HUDEP-2 (cell line): ENCODE data around the gene TNXB.
"Not testable (repeated sequence)": the region's sequence is repeated elsewhere in the genome, so short reads cannot be mapped to it uniquely, and the experiment has no call there.

Experiments
- DNase-seq, 76 experiments: peaks; one replicate each; lab custom pipeline; 2025; ENCODE audit not compliant: unreplicated experiment in 76 of 76; lab: John Stamatoyannopoulos, UW

Gene TNXB

GRCh38 chr6:32008616-32009015, 100.5 kb downstream of the TNXB start:
- DNase-seq, result not testable (repeated sequence)

- not testable (repeated sequence) for DNase-seq
Observed at GRCh38 chr6:32008037-32008436, 101.1 kb downstream of the TNXB start.

GRCh38 chr6:32007086-32007485, 102.1 kb downstream of the TNXB start:
- not testable (repeated sequence) for DNase-seq

- DNase-seq, result not testable (repeated sequence)
Observed at GRCh38 chr6:32005991-32006529, 103.1 kb downstream of the TNXB start.

- not testable (repeated sequence) for DNase-seq
Observed at GRCh38 chr6:32005538-32005880, 103.6 kb downstream of the TNXB start.

GRCh38 chr6:32004864-32005537, 104.1 kb downstream of the TNXB start:
- DNase-seq, result not testable (repeated sequence)

- DNase-seq, result not testable (repeated sequence)
Observed at GRCh38 chr6:32004393-32004792, 104.7 kb downstream of the TNXB start.

GRCh38 chr6:32003301-32003700, 105.8 kb downstream of the TNXB start:
- DNase-seq, result not testable (repeated sequence)

- DNase-seq, result not testable (repeated sequence)
Observed at GRCh38 chr6:32002546-32003268, 106.4 kb downstream of the TNXB start.

GRCh38 chr6:31996385-31996784, 112.8 kb downstream of the TNXB start:
- not testable (repeated sequence) for DNase-seq

GRCh38 chr6:31994421-31994820, 114.7 kb downstream of the TNXB start:
- not testable (repeated sequence) for DNase-seq
